G401 (cell line): ENCODE measurements around the gene INPP5B. TPM values are rescaled to one million over a fixed set of nuclear protein-coding genes. Genes with fewer than 3 reads are reported as not detected.
"Not testable (repeated sequence)": the region's sequence is repeated elsewhere in the genome, so short reads cannot be mapped to it uniquely, and the experiment has no call there.

Source experiments
- DNase-seq: peaks from one replicate; pipeline ENCODE4 v3.0.0-alpha.2; 2015; ENCODE audit warnings: low spot score
- in situ Hi-C: cut with HindIII; loops from 2 replicates; pipeline ENCODE4 v1.10.0; 2016; ENCODE audit warnings: low sequenced_read_pairs, mixed read lengths
- total RNA-seq: library from RNA; depleted of rRNA; stranded (reverse); fragments of >200 nt; shearing (Covaris generic); gene quantifications from 2 replicates; pipeline ENCODE4 v1.2.3, GENCODE V29; 2014

The INPP5B gene
- total RNA-seq, 1 experiment from 2014 or later = 17.5 TPM

- in situ Hi-C loops = no loop called here
- DNase-seq = no peak
Observed at GRCh38 chr1:37922767-37923550, 23.9 kb downstream of the INPP5B start.

- in situ Hi-C loops = no loop called here
- DNase-seq = no peak
Observed at GRCh38 chr1:37919277-37919676, 27.6 kb downstream of the INPP5B start.

GRCh38 chr1:37915476-37916093 lies 31.3 kb downstream of the INPP5B start:
- DNase-seq = no peak
- in situ Hi-C loops = no loop called here

GRCh38 chr1:37914719-37915475 lies 32.0 kb downstream of the INPP5B start:
- in situ Hi-C loops = no loop called here
- no peak for DNase-seq

GRCh38 chr1:37911478-37911877 lies 35.4 kb downstream of the INPP5B start:
- in situ Hi-C loops, DNase-seq: not testable (repeated sequence)

GRCh38 chr1:37910886-37911285 lies 36.0 kb downstream of the INPP5B start:
- in situ Hi-C loops = not testable (repeated sequence)

GRCh38 chr1:37908531-37908930 lies 38.3 kb downstream of the INPP5B start:
- in situ Hi-C loops, DNase-seq: not testable (repeated sequence)

More at GRCh38 chr1:37910886-37911285, 36.0 kb downstream of the INPP5B start:
- DNase-seq = not testable (repeated sequence)

GRCh38 chr1:37907416-37908125 lies 39.3 kb downstream of the INPP5B start:
- DNase-seq, in situ Hi-C loops: not testable (repeated sequence)

GRCh38 chr1:37906591-37906990 lies 40.3 kb downstream of the INPP5B start:
- DNase-seq, in situ Hi-C loops: not testable (repeated sequence)

GRCh38 chr1:37905727-37906126 lies 41.1 kb downstream of the INPP5B start:
- DNase-seq = no peak
- in situ Hi-C loops = no loop called here

- DNase-seq, in situ Hi-C loops: not testable (repeated sequence)
Observed at GRCh38 chr1:37903921-37904320, 42.9 kb downstream of the INPP5B start.

- in situ Hi-C loops = no loop called here
Observed at GRCh38 chr1:37902983-37903382, 43.9 kb downstream of the INPP5B start.

GRCh38 chr1:37901893-37902225 lies 45.0 kb downstream of the INPP5B start:
- in situ Hi-C loops = no loop called here
- no peak for DNase-seq

More at GRCh38 chr1:37902983-37903382, 43.9 kb downstream of the INPP5B start:
- DNase-seq = no peak

GRCh38 chr1:37901191-37901892 lies 45.5 kb downstream of the INPP5B start:
- in situ Hi-C loops = no loop called here
- no peak for DNase-seq

- DNase-seq, in situ Hi-C loops: not testable (repeated sequence)
Observed at GRCh38 chr1:37897563-37897962, 49.3 kb downstream of the INPP5B start.

- in situ Hi-C loops = no loop called here
- DNase-seq = no peak
Observed at GRCh38 chr1:37893673-37894072, 53.2 kb downstream of the INPP5B start.

- in situ Hi-C loops = no loop called here
- no peak for DNase-seq
Observed at GRCh38 chr1:37892151-37893047, 54.5 kb downstream of the INPP5B start.
